ENCODE measurements around the gene SYF2. TPM values are rescaled to one million over a fixed set of nuclear protein-coding genes. Genes with fewer than 3 reads are reported as not detected.
A peak's percentile ranks its signal among the peaks of the same experiment; 100 is the strongest.
"Not testable (repeated sequence)": the region's sequence is repeated elsewhere in the genome, so short reads cannot be mapped to it uniquely, and the experiment has no call there.

SYF2 gene
- total and polyA plus RNA-seq, 2 donors (not counting 1 experiment from before 2014, with no cell fraction given): 21.9 to 67.3 TPM

DNA sequence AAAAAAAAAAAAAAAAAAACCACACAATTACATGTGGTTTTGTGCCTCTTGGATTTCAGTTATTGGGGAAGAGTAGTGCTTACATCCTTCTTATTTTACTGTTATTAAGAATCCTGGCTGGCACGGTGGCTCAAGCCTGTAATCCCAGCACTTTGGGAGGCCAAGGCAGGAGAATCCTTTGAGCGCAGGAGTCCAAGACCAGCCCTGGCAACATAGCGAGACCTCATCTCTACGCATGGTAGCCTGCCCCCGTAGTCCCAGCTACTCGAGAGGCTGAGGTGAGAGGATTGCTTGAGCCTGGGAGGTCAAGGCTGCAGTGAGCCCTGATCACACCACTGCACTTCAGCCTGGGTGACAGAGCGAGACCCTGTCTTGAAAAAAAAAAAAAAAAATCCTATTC lies 4.0 kb upstream of the SYF2 start:
- intact Hi-C loops (cut with micrococcal nuclease); CTCF ChIA-PET; H3K27me3 Mint-ChIP-seq; H2AFZ ChIP-seq (ENCODE audit: insufficient read depth, low read depth, low read length, poor library complexity, severe bottlenecking); H3K4me3 Mint-ChIP-seq; H3K4me2 ChIP-seq (replicated peaks; ENCODE audit: low read depth, low read length, poor library complexity, severe bottlenecking); DNase-seq; H3K9ac ChIP-seq (ENCODE audit: low read length); ATAC-seq (ENCODE audit: low read depth); H3K27me3 ChIP-seq (replicated peaks in 1 of 4; ENCODE audit: control extremely low read depth in 1 of 4, control insufficient read depth in 3 of 4, insufficient read depth in 4 of 4, low read length in 3 of 4); H3K9me3 ChIP-seq (ENCODE audit: control extremely low read depth in 1 of 3, control insufficient read depth in 2 of 3, insufficient read depth in 1 of 3, low read length in 2 of 3); H3K36me3 ChIP-seq (replicated peaks in 1 of 2; ENCODE audit: control extremely low read depth in 1 of 2, control insufficient read depth in 1 of 2, extremely low read depth in 1 of 2, insufficient read depth in 2 of 2, low read length in 1 of 2); H3K9me3 Mint-ChIP-seq (ENCODE audit: insufficient read depth); H3K4me3 ChIP-seq (ENCODE audit: control extremely low read depth in 1 of 5, extremely low read depth in 1 of 5, insufficient read depth in 1 of 5, low read depth in 2 of 5, low read length in 4 of 5): not testable (repeated sequence)
- peak overlapping the region in 1 of 2 donors; percentile 69 for H3K27ac ChIP-seq (ENCODE audit: low read length in 2 of 2)
- H3K4me1 ChIP-seq (ENCODE audit: control insufficient read depth in 2 of 2, insufficient read depth in 2 of 2, low read length in 2 of 2): peaks cover 39 to 60% of the 10 kb centered on the region in 2 donors
- Mint-ChIP-seq H3K4me1 (peaks cover 53% of the 10 kb centered on the region), H3K27ac (peak overlapping the region; percentile 88)
- POLR2A ChIA-PET: interaction anchor here (0.7 kb wide), 1 partner anchor 192 kb away, joined by 11 read pairs; no protein-coding TSS in a partner anchor
- WGBS (ENCODE audit: insufficient coverage): 87% methylated on average over 6 of the region's 7 CpGs
- peaks cover 15% of the 10 kb centered on the region for H4K20me1 ChIP-seq (ENCODE audit: control insufficient read depth, insufficient read depth, low read length, poor library complexity, severe bottlenecking)
- H3K79me2 ChIP-seq (ENCODE audit: control insufficient read depth, insufficient read depth, low read length): peaks cover 64% of the 10 kb centered on the region

DNA sequence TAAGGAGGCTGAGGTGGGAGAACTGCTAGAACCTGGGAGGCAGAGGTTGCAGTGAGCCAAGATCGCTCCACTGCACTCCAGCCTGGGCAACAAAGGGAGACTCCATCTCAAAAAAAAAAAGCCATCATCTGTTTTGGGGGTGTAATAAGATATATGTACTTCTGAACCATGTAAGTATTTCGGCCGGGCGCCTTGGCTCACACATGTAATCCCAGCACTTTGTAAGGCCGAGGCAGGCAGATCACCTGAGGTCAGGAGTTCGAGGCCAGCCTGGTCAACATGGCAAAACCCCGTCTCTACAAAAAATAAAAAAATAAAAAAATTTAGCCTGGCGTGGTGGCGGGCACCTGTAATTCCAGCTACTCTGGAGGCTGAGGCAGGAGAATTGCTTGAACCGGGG lies 3.1 kb upstream of the SYF2 start:
- CTCF ChIA-PET; H3K9me3 ChIP-seq (ENCODE audit: control extremely low read depth in 1 of 3, control insufficient read depth in 2 of 3, insufficient read depth in 1 of 3, low read length in 2 of 3); ATAC-seq (ENCODE audit: low read depth); H3K4me3 ChIP-seq (ENCODE audit: control extremely low read depth in 1 of 5, extremely low read depth in 1 of 5, insufficient read depth in 1 of 5, low read depth in 2 of 5, low read length in 4 of 5); H3K9ac ChIP-seq (ENCODE audit: low read length); H3K27ac ChIP-seq (ENCODE audit: low read length in 2 of 2); H3K36me3 ChIP-seq (replicated peaks in 1 of 2; ENCODE audit: control extremely low read depth in 1 of 2, control insufficient read depth in 1 of 2, extremely low read depth in 1 of 2, insufficient read depth in 2 of 2, low read length in 1 of 2); H2AFZ ChIP-seq (ENCODE audit: insufficient read depth, low read depth, low read length, poor library complexity, severe bottlenecking); H3K27me3 ChIP-seq (replicated peaks in 1 of 4; ENCODE audit: control extremely low read depth in 1 of 4, control insufficient read depth in 3 of 4, insufficient read depth in 4 of 4, low read length in 3 of 4); H4K20me1 ChIP-seq (ENCODE audit: control insufficient read depth, insufficient read depth, low read length, poor library complexity, severe bottlenecking); H3K27me3 Mint-ChIP-seq; H3K27ac Mint-ChIP-seq; H3K4me3 Mint-ChIP-seq; DNase-seq; intact Hi-C loops (cut with micrococcal nuclease); H3K4me2 ChIP-seq (replicated peaks; ENCODE audit: low read depth, low read length, poor library complexity, severe bottlenecking); H3K9me3 Mint-ChIP-seq (ENCODE audit: insufficient read depth): not testable (repeated sequence)
- H3K4me1 ChIP-seq (ENCODE audit: control insufficient read depth in 2 of 2, insufficient read depth in 2 of 2, low read length in 2 of 2): peaks cover 38 to 57% of the 10 kb centered on the region in 2 donors
- WGBS (ENCODE audit: insufficient coverage): 100% methylated on average over 3 of the region's 10 CpGs
- H3K79me2 ChIP-seq (ENCODE audit: control insufficient read depth, insufficient read depth, low read length): peaks cover 72% of the 10 kb centered on the region
- H3K4me1 Mint-ChIP-seq: peaks cover 53% of the 10 kb centered on the region
- POLR2A ChIA-PET: interaction anchor here (0.7 kb wide), 1 partner anchor 193 kb away, joined by 11 read pairs; no protein-coding TSS in a partner anchor
